Measurements from ENCODE around the gene OCIAD2.
"Not testable (repeated sequence)": the region's sequence is repeated elsewhere in the genome, so short reads cannot be mapped to it uniquely, and the experiment has no call there.

OCIAD2 gene

GRCh38 chr4:48851651-48852050 lies 54.9 kb downstream of the OCIAD2 start:
- FAIRE-seq: no peak

GRCh38 chr4:48848799-48849198 lies 57.8 kb downstream of the OCIAD2 start:
- not testable (repeated sequence) for FAIRE-seq

- FAIRE-seq: no peak
These were observed 61.7 kb downstream of the OCIAD2 start for GRCh38 chr4:48844843-48845242.

- no peak for FAIRE-seq
These were observed 65.3 kb downstream of the OCIAD2 start for GRCh38 chr4:48841045-48841827.

- no peak for FAIRE-seq
These were observed 69.9 kb downstream of the OCIAD2 start for GRCh38 chr4:48836658-48837057.

Measured in colon (tissue), 2 donors.